HG02678 (cell line): ENCODE results near the gene TMEM253.
A peak's percentile ranks its signal among the peaks of the same experiment; 100 is the strongest.

ENCODE experiments used
- ATAC-seq: cut with Tn5 transposase; IDR thresholded peaks from one replicate; pipeline ENCODE4 v1.9.1; 2021; ENCODE audit warnings: mild to moderate bottlenecking, moderate library complexity; ENCODE audit not compliant: unreplicated experiment

TMEM253 gene

GRCh38 chr14:21070610-21071224 lies 30.1 kb upstream of the TMEM253 start:
- peak; percentile 12 for ATAC-seq

GRCh38 chr14:21071225-21072030 lies 29.4 kb upstream of the TMEM253 start:
- ATAC-seq = peak; percentile 73

GRCh38 chr14:21072031-21072473 lies 28.8 kb upstream of the TMEM253 start:
- no peak for ATAC-seq

- no peak for ATAC-seq
These were observed 28.0 kb upstream of the TMEM253 start for GRCh38 chr14:21072781-21073339.

- ATAC-seq = no peak
These were observed 26.9 kb upstream of the TMEM253 start for GRCh38 chr14:21073921-21074320.

GRCh38 chr14:21074398-21075272 lies 26.2 kb upstream of the TMEM253 start:
- no peak for ATAC-seq

- ATAC-seq = no peak
These were observed 25.0 kb upstream of the TMEM253 start for GRCh38 chr14:21075719-21076437.

- no peak for ATAC-seq
These were observed 23.2 kb upstream of the TMEM253 start for GRCh38 chr14:21077672-21078071.

- ATAC-seq = no peak
These were observed 22.6 kb upstream of the TMEM253 start for GRCh38 chr14:21078287-21078686.

- no peak for ATAC-seq
These were observed 22.1 kb upstream of the TMEM253 start for GRCh38 chr14:21078726-21079125.

GRCh38 chr14:21081521-21082142 lies 19.2 kb upstream of the TMEM253 start:
- ATAC-seq = no peak

GRCh38 chr14:21083565-21084325 lies 17.1 kb upstream of the TMEM253 start:
- no peak for ATAC-seq

- no peak for ATAC-seq
These were observed 16.5 kb upstream of the TMEM253 start for GRCh38 chr14:21084396-21084795.

GRCh38 chr14:21084998-21085853 lies 15.6 kb upstream of the TMEM253 start:
- no peak for ATAC-seq

GRCh38 chr14:21086908-21087293 lies 14.0 kb upstream of the TMEM253 start:
- ATAC-seq = no peak

GRCh38 chr14:21087294-21088091 lies 13.4 kb upstream of the TMEM253 start:
- peak; percentile 57 for ATAC-seq

GRCh38 chr14:21088687-21089086 lies 12.2 kb upstream of the TMEM253 start:
- no peak for ATAC-seq

GRCh38 chr14:21089271-21089670 lies 11.6 kb upstream of the TMEM253 start:
- no peak for ATAC-seq
